HepG2 (cell line): ENCODE measurements around the gene ABAT. TPM values are rescaled to one million over a fixed set of nuclear protein-coding genes. Genes with fewer than 3 reads are reported as not detected.

ENCODE experiments used
- ATAC-seq: fragments of 200-7000 bp; cut with Tn5 transposase; 3 replicates; pipeline ENCODE4 v1.9.1; 2020; ENCODE audit warnings: mild to moderate bottlenecking, moderate library complexity
- BruUV-seq: library from RNA; stranded (reverse); fragments of 400-500 nt; replicated peaks from 2 replicates; lab custom pipeline; 2021; lab: Mats Ljungman, UMichigan
- CTCF ChIA-PET: fragments of 300-600 bp; formaldehyde crosslinking; extraction: SDS; loops from one replicate; lab custom pipeline; 2021; ENCODE audit warnings: low total read pairs, inconsistent platforms, low intra/inter-chr PET ratio; lab: Yijun Ruan, JAX
- POLR2A ChIA-PET: fragments of 350-600 bp; sonication (Branson Sonifier 250); formaldehyde crosslinking; loops from one replicate; lab custom pipeline; 2020; ENCODE audit warnings: antibody characterized with exemption, inconsistent platforms; lab: Yijun Ruan, JAX
- DNase-seq: peaks from one replicate; pipeline ENCODE4 v3.0.0-alpha.2; 2015; ENCODE audit warnings: low spot score
- FAIRE-seq: peaks from 3 replicates; lab custom pipeline; 2011; peaks lifted over from hg19 to GRCh38; lab: Jason Lieb, UNC
- H2AFZ ChIP-seq: one replicate; pipeline ENCODE4 v1.6.1; 2011; ENCODE audit warnings: low read length, inconsistent platforms
- H3K27ac ChIP-seq: fragments of 300-600 bp; 3 replicates; pipeline ENCODE4 v1.8.0; 2011; ENCODE audit warnings: mixed run types, mild to moderate bottlenecking, mixed read lengths, low read length, inconsistent platforms; ENCODE audit not compliant: insufficient read depth; ENCODE audit errors: extremely low read length
- H3K27me3 ChIP-seq, 2 experiments: fragments of 200-600 bp in 1 of 2; 2 replicates in 1 of 2; 3 replicates in 1 of 2; pipeline versions ENCODE4 v1.6.0 to v1.8.0; 2011; ENCODE audit warnings: low read length in 2 of 2, mild to moderate bottlenecking in 2 of 2, moderate library complexity in 2 of 2, inconsistent platforms in 1 of 2; ENCODE audit not compliant: insufficient read depth in 2 of 2, control insufficient read depth in 1 of 2
- H3K36me3 ChIP-seq, 2 experiments: fragments of 200-600 bp in 1 of 2; replicated peaks in 1 of 2; 2 replicates in 1 of 2; 3 replicates in 1 of 2; pipeline versions ENCODE4 v1.5.1 to v1.8.0; 2011; ENCODE audit warnings: low read length in 2 of 2, inconsistent platforms in 1 of 2; ENCODE audit not compliant: insufficient read depth in 2 of 2, control insufficient read depth in 1 of 2
- H3K4me1 ChIP-seq: 2 replicates; pipeline ENCODE4 v1.5.1; 2012; ENCODE audit warnings: low read length, inconsistent platforms; ENCODE audit not compliant: insufficient read depth
- H3K4me2 ChIP-seq: 2 replicates; pipeline ENCODE4 v1.6.0; 2011; ENCODE audit warnings: low read depth, low read length, inconsistent platforms
- H3K4me3 ChIP-seq, 3 experiments: fragments of 200-600 bp in 1 of 3; sonication (generic), shearing (Covaris generic) in 1 of 3; replicated peaks in 1 of 3; 2 replicates each; pipeline ENCODE4 v1.5.1; 2011 to 2016; ENCODE audit warnings: low read length in 3 of 3, inconsistent platforms in 2 of 3, low read depth in 2 of 3, mild to moderate bottlenecking in 2 of 3, control low read depth in 1 of 3, mixed read lengths in 1 of 3; ENCODE audit not compliant: insufficient read depth in 1 of 3
- H3K79me2 ChIP-seq: one replicate; pipeline ENCODE4 v1.6.1; 2011; ENCODE audit warnings: low read length, inconsistent platforms; ENCODE audit not compliant: insufficient read depth
- H3K9ac ChIP-seq: 2 replicates; pipeline ENCODE4 v1.6.0; 2011; ENCODE audit warnings: mild to moderate bottlenecking, low read depth, low read length, inconsistent platforms; ENCODE audit not compliant: insufficient read depth
- H3K9me3 ChIP-seq: 2 replicates; pipeline ENCODE4 v1.5.1; 2012; ENCODE audit warnings: mild to moderate bottlenecking, low read length
- H4K20me1 ChIP-seq: 2 replicates; pipeline ENCODE4 v1.6.0; 2011; ENCODE audit warnings: inconsistent platforms, mild to moderate bottlenecking, low read length, moderate library complexity; ENCODE audit not compliant: insufficient read depth
- JDP2 ChIP-seq: sonication (generic); formaldehyde crosslinking; IDR thresholded peaks from 2 replicates; pipeline ENCODE4 v1.8.1; 2022; ENCODE audit warnings: missing genetic modification reagents, borderline replicate concordance
- LCORL ChIP-seq, 2 experiments: fragments of 450-650 bp in 1 of 2; sonication (generic) in 1 of 2; formaldehyde crosslinking in 1 of 2; IDR thresholded peaks; 2 replicates each; pipeline versions ENCODE4 v1.5.0 to v1.6.1; 2017 to 2020; ENCODE audit warnings: antibody characterized with exemption in 1 of 2, missing genetic modification reagents in 1 of 2
- WGBS: methylation state at CpG from one replicate; pipeline ENCODE4 v1.1.6; 2017; ENCODE audit warnings: low lambda C conversion rate; 5-methylcytosine and 5-hydroxymethylcytosine counted together
- in situ Hi-C: cut with HindIII; loops from 2 replicates; pipeline ENCODE4 v1.10.0; 2017; ENCODE audit warnings: low pct_unique_long_range_greater_than_20kb; ENCODE audit not compliant: extremely low pct_ligation_motif_present
- intact Hi-C: fragments of 100-400 bp; cut with micrococcal nuclease; formaldehyde crosslinking; loops from one replicate; pipeline ENCODE4 v1.10.0; 2022; ENCODE audit not compliant: unreplicated experiment
- polyA plus RNA-seq, 8 experiments: library from polyadenylated mRNA; depleted of rRNA in 3 of 8; stranded (reverse) in 7 of 8; unstranded in 1 of 8; fragments of >200 nt; fragmentation: Illumina TruSeq in 4 of 8; extraction: Trizol in 4 of 8; gene quantifications; 2 replicates each; pipeline versions ENCODE4 v1.2.1 to v1.2.3, GENCODE V29; 2011 to 2016; ENCODE audit warnings: low read depth in 4 of 8, missing spikeins in 1 of 8, mixed read lengths in 1 of 8; ENCODE audit not compliant: insufficient read depth in 1 of 8
- total RNA-seq, 5 experiments: library from RNA; depleted of rRNA; stranded (reverse); fragments of >200 nt; fragmentation: Illumina TruSeq; extraction: Trizol; gene quantifications; 2 replicates each; pipeline ENCODE4 v1.2.3, GENCODE V29; 2016; ENCODE audit warnings: low read depth in 1 of 5
- TF ChIP-seq, protein P1 (sequence below): sonication (generic); formaldehyde crosslinking; IDR thresholded peaks from 2 replicates; pipeline ENCODE4 v1.9.0; 2022; ENCODE audit warnings: low read depth, missing genetic modification reagents
- TF ChIP-seq, protein P2 (sequence below): sonication (generic); formaldehyde crosslinking; IDR thresholded peaks from 2 replicates; pipeline ENCODE4 v1.4.0; 2020; ENCODE audit warnings: mild to moderate bottlenecking, missing genetic modification reagents

Gene ABAT
- total and polyA plus RNA-seq, 2 of the 13 experiments (the other 11 are each of a cell fraction or from before 2014, with no cell fraction given) = 47.6 to 97.3 TPM

DNA sequence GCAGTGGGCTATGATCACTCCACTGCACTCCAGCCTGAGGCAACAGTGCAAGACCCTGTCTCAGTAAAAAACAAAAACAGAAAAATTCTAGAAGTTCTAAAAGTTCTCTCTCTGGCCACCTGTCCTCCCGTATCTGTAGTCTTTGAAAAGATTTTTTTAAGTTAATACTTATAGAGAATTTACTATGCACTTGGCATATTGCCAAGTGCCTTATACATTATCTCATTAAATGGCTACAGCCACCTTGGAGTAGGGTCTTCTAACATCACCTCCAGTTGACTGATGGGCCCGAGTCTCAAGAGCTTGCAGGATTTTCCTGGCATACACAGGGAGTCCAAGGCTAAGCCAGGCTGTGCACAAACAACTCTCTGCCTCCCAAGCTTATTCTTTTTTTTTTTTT, 78.3 kb downstream of the ABAT start:
- no peak for FAIRE-seq
- CTCF ChIA-PET = no interaction called here
- intact Hi-C loops = no loop called here

More for the DNA sequence above, 78.3 kb downstream of the ABAT start:
- POLR2A ChIA-PET = no interaction called here
- in situ Hi-C loops = no loop called here
- WGBS = 43% methylated on average over 2 of the region's 2 CpGs
- no peaks in the 10 kb centered on the region for H3K9me3 ChIP-seq
- ATAC-seq (no peak), DNase-seq (no peak)
- H3K36me3 ChIP-seq = peaks cover 21 to 50% of the 10 kb centered on the region in 2 experiments; a peak in 4 of 5 replicates
- H3K9ac ChIP-seq = no peak overlapping the region
- no peak overlapping the region for H3K27ac ChIP-seq
- H4K20me1 ChIP-seq = no peaks in the 10 kb centered on the region
- no peak overlapping the region for H2AFZ ChIP-seq
- no TSS peak for BruUV-seq
- TF ChIP-seq LCORL (IDR thresholded peaks at IDR 0.05) = peak; percentile 97
- no peak for TF ChIP-seq LCORL (CRISPR knock-in tag; IDR thresholded peaks at IDR 0.05)
- TF ChIP-seq JDP2 (CRISPR knock-in tag) = no peak
- TF ChIP-seq, protein P1, sequence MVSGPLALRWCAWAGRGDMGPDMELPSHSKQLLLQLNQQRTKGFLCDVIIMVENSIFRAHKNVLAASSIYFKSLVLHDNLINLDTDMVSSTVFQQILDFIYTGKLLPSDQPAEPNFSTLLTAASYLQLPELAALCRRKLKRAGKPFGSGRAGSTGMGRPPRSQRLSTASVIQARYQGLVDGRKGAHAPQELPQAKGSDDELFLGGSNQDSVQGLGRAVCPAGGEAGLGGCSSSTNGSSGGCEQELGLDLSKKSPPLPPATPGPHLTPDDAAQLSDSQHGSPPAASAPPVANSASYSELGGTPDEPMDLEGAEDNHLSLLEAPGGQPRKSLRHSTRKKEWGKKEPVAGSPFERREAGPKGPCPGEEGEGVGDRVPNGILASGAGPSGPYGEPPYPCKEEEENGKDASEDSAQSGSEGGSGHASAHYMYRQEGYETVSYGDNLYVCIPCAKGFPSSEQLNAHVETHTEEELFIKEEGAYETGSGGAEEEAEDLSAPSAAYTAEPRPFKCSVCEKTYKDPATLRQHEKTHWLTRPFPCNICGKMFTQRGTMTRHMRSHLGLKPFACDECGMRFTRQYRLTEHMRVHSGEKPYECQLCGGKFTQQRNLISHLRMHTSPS (CRISPR knock-in tag) = no peak
- TF ChIP-seq, protein P2, sequence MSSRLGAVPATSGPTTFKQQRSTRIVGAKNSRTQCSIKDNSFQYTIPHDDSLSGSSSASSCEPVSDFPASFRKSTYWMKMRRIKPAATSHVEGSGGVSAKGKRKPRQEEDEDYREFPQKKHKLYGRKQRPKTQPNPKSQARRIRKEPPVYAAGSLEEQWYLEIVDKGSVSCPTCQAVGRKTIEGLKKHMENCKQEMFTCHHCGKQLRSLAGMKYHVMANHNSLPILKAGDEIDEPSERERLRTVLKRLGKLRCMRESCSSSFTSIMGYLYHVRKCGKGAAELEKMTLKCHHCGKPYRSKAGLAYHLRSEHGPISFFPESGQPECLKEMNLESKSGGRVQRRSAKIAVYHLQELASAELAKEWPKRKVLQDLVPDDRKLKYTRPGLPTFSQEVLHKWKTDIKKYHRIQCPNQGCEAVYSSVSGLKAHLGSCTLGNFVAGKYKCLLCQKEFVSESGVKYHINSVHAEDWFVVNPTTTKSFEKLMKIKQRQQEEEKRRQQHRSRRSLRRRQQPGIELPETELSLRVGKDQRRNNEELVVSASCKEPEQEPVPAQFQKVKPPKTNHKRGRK (CRISPR knock-in tag) = no peak
- no peak overlapping the region for H3K4me3 ChIP-seq
- peaks cover 11% of the 10 kb centered on the region for H3K4me1 ChIP-seq
- H3K79me2 ChIP-seq = no peaks in the 10 kb centered on the region
- no peak overlapping the region for H3K4me2 ChIP-seq
- no peaks in the 10 kb centered on the region for H3K27me3 ChIP-seq
